Fibroblast of skin of abdomen (primary cell): ENCODE data around the gene HSF4. TPM values are rescaled to one million over a fixed set of nuclear protein-coding genes. Genes with fewer than 3 reads are reported as not detected.
"Not testable (repeated sequence)": the region's sequence is repeated elsewhere in the genome, so short reads cannot be mapped to it uniquely, and the experiment has no call there.

Experiments
- DNase-seq: peaks from one replicate; pipeline ENCODE4 v3.0.0-alpha.2; 2013
- polyA plus RNA-seq, 2 experiments: library from polyadenylated mRNA; unstranded; fragments of 120-200 nt; gene quantifications; one replicate each; pipeline ENCODE4 v1.2.1, GENCODE V29; 2013; ENCODE audit not compliant: insufficient read length in 2 of 2

HSF4 gene
- polyA plus RNA-seq (2013, experiment 1 of 2; ENCODE audit: insufficient read length): 4.9 TPM
- polyA plus RNA-seq (2013, experiment 2 of 2; ENCODE audit: insufficient read length): 5.5 TPM

DNA sequence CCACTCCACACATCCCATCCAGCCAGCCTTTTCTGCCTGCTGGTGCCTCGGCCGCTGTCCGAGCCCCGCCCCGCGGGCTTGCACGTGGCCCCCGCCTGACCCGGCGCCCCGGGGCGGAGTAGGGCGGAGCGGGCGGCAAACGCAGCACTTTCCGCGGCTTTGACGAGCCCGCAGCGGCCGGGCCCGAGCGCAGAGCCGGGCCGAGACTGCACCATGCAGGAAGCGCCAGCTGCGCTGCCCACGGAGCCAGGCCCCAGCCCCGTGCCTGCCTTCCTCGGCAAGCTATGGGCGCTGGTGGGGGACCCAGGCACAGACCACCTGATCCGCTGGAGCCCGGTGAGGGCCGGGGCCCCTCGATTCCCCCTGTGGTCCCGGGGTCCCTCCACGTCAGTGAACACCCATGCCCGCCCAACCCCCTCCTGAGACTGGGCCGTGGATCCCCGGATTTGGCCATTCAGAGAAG, at the start of gene HSF4:
Gene HSF4 (plus strand): TSS at position 147 of the 463 bp plus-strand sequence. CDS start 67 bp downstream, at position 214.
- DNase-seq: no peak

DNA sequence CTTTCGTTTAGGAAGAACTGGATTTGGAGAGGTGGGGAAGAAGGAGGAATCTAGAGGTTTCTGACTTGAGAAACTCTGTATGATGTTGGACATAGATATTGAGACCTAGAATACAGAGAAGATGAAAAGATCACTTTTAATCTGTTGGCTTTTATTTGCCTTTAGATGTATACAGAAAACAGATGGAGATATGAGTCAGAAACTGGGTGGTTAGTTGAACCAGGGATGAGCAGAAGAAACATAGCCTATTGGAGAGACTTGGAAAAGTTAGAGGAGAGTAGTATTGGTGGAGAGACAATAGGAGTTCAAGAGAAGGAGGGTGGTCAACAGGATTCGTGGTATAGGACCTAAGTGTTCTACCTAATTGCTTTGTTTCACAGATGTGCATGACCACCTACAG, 49.8 kb upstream of the HSF4 start:
- DNase-seq: peak; percentile 10

DNA sequence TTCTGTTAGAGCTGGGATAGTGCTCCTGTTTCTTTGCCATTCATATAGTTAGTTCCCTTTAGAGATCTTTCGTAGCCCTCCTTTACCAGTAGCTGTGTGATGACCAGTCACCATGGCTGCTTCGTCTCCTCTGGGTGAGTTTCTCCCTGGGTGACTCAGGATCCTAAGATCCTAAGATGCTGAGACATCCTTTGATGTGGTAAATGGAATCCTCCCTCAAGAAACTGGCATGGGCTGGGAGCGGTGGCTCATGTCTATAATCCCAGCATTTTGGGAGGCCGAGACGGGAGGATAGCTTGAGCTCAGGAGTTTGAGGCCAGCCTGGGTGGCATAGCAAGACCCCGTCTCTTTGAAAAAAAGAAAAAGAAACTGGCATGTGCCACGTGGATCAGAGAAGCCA, 48.9 kb upstream of the HSF4 start:
- peak; percentile 88 for DNase-seq

DNA sequence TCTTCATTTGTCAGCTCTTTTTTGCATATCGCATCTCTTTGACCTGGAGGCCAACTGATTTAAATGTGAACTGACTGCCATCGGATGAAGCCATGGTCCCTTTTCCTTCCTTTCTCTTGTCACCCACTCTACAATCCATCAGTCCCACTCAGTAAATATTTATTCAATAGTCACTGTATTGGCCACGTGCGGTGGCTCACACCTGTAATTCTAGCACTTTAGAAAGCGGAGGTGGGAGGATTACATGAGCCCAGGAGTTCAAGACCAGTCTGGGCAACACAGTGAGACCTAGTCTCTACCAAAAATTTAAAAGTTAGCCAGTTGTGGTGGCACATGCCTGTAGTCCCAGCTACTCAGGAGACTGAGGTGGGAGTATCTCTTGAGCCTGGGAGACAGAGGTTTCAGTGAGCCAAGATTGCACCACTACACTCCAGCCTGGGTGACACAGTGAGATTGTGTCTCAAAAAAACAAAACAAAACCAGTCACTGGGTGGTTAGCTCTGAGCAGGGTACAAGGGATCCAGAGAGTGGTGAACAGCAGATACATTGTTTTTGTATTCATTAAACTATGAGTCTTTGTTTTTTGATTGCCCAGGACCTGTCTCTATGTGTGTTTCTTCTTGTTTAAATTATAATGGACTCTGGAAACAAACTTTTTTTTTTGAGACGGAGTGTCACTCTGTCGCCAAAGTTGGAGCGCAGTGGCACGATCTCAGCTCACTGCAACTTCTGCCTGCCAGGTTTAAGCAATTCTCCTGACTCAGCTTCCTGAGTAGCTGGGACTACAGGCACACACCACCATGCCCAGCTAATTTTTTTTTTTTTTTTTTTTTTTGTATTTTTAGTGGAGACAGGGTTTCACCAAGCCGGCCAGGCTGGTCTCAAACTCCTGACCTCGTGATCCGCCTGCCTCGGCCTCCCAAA, 47.9 kb upstream of the HSF4 start:
- DNase-seq: no peak

GRCh38 chr16:67117716-67118115, 46.8 kb upstream of the HSF4 start:
- DNase-seq: no peak

DNA sequence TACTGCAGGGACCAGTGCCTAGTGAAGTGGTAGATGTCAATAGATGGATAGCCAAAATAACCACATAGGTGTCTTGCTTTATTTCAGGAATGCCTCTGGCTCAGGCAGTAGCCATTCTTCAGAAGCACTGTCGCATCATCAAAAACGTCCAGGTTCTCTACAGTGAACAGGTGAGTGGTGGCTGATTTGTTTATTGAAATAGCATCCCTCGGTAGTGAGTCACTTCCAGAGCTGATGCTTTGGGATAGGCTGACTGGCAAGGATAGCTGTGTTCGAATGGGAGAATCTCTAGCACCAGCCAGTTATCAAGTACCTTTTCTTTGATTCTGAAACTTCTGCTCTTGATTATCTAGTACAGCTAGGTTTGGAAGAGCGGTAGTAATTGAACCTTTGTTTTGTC, 44.5 kb upstream of the HSF4 start:
- DNase-seq: no peak

DNA sequence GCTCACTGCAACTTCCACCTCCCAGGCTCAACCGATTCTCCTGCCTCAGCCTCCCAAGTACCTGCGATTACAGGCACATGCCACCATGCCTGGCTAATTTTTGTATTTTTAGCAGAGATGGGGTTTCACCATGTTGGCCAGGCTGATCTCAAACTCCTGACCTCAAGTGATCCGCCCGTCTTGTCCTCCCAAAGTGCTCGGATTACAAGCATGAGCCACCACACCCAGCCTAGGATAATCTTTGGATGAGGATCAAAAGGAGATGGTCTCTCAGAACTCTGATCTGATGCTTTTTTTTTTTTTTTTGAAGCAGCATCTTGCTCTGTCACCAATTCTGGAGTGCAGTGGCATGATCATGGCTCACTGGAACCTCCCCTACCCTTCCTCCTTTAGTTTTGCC, 41.7 kb upstream of the HSF4 start:
- DNase-seq: not testable (repeated sequence)

DNA sequence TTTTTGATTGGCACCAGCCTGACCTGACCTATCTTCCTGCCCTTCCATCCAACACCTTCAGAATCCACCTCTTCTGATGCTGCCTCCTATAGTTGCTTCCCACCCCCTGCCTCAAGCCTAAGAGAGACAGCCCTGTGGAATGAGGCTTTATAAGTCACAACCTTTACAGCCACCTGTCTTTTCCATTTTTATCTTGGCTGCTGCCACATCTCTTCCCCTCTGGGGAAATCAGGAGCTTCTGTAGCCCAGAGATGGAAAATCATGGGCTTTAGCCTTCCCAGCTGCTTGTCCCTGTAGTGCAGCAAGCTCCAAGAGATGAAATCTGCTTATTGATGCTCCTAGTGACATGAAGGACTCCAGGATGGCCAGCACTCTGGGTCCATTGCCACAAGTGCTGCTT, 36.1 kb upstream of the HSF4 start:
- DNase-seq: no peak

- no peak for DNase-seq
Measured at GRCh38 chr16:67128887-67129286, 35.7 kb upstream of the HSF4 start.

DNA sequence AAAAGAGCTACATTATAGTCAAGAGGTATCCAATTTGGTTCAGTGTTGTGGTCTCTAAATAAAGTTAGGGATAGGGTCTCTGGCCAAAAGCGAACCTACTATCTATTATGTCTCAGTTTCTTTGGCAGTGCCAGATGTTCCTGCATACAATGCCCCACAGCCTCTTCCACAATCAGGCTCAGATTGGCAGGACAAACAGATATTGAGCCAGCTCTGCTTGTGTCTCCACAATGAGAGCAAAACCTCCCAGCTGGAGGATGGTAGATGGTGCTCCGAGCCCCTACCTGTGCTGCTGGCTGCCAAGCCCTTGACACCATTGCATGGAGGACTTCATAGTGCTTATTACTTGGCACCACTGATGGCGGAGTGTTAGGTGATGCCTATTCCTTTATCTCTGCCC, 35.1 kb upstream of the HSF4 start:
- no peak for DNase-seq

- DNase-seq: no peak
Measured at GRCh38 chr16:67137605-67138004, 26.9 kb upstream of the HSF4 start.

DNA sequence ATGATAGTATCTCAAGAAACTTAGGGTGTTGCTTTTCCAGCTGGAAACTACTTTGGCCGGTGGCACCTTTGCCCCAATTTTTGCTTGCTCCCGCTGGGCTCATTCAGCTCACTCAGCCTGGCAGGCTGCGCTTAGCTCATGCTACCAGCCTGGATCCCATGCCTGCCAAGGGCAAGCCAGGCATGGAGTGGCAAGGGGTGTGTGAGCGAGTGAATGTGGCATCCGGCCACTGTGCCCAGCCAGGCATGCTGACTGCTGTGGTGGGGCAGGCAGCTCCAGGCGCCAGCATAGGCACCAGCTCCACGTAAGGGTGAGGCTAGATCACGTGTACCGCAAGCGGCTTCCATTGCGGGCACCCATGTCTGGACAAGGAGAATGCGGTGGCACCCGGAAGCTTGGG, 23.2 kb upstream of the HSF4 start:
- no peak for DNase-seq

DNA sequence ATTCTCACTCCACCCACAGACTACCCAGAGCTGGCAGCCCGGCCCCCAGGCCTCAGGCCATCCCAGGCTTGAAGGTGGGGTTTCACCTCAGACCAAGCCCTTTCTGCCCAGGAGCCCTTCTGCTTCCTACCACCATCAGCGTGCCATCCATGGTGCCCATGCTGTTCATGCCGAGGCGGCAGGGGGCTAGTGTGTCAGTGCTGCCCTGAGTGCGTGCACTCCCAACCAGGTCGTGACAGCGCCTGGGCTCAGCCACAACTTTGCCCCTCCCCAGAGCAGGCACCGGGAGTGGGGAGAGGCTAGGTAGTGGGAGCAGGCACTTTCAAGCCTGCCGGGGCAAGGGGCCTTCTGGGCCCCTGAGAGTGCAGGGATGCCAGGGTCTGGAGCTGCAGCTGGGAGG, 22.2 kb upstream of the HSF4 start:
- no peak for DNase-seq

GRCh38 chr16:67144943-67145342, 19.6 kb upstream of the HSF4 start:
- DNase-seq: no peak

DNA sequence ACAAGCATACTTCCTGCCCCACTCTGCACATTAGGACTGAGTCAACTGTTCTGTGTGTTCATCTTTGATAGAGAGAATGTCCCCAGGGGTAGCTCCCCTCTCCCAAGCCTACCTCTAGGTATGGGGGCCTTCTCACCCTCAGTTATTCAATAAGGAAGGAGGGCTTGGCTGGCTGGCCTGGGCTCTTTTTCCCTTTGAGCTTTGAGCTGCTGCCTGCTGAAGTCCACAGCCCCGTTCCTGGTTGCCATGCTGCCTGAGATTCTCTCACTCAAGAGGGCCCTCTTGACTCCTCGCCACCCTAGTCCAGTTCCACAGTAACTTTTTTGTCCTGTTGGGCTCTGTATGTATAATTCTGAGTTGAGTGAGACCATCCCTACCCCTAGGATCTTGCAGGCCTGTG, 18.8 kb upstream of the HSF4 start:
- no peak for DNase-seq

GRCh38 chr16:67146523-67147357, 17.8 kb upstream of the HSF4 start:
- no peak for DNase-seq

DNA sequence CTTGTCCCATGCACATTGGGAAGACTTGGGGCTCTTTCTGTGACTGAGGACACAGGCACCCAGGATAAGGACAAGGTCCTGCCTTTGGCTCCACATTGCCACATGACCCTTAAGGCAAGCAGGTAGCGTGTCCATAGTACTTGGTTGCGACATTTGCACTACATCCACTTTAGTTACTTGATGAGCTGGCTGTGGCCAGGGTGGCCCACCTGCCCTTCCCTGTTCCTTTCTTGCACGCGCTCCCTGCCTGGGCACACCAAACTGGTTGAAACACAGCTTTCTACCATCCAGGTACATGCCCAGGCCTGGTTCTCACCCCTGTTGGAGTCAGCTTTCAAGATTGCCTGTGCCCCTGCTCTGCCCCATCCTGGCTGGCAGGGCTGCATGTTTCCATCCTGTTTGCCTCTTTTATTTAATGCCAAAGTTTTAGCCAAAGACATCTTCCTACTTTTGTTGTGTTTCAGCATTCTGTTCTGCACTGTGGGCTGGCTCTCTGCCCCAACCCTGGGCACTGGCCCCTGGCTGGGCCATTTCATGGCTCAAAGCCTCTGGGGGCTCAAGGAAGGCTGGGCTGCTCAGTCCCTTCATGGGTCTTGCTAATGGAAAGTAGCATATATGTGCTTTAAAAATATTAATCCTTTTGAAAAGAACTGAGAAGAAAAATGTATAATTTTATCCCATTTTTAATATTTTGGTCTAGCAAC, 17.0 kb upstream of the HSF4 start:
- no peak for DNase-seq

DNA sequence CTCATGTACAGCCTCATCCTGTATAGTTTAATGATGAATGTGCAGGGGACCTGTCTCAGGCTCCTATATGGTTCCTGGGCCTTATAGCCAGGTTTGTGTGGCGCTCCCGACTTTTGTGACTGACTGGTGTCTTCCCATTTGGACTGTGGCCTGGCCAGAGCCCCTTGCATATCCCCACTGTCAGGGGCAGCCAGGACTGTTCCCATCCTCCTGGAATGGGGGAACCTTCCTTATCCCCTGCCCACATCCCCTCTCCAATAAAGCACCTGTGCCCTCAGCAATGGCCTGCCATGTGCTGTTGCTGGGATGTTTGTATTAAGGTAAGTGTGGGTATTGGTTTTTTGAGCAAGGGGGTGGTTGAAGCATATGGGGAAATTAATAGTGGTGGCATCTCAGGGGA, 16.3 kb upstream of the HSF4 start:
- DNase-seq: no peak

DNA sequence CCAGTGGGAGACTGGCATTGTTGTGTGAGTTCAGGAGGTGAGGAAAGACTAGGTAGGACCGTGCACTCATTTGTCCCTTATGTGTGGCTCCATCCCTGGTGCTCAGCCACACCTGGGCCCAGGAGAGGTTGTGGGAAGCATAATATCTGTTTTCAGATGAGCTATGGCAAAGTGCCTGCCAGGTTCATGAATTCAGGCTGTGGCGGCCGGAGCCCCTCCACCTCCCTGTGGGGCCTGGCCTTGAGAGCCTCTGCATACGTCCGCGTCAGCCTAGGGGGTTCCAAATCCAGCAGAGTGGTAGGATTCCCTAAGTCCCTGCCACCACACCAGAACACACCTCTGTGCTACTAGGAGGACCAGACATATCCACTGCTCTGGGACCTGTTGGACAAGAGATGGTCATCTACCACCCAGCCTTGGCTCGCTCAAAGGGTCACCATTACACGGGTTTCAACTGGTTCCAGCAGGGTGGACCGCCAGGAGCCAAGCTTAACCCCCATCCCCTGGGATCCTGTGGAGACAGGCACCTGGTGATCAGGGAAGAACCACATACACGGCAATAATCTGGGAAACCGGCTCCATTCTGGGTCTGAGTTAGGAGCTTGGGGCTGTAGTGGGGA, 15.8 kb upstream of the HSF4 start:
- no peak for DNase-seq

GRCh38 chr16:67149276-67150046, 15.1 kb upstream of the HSF4 start:
- DNase-seq: no peak

DNA sequence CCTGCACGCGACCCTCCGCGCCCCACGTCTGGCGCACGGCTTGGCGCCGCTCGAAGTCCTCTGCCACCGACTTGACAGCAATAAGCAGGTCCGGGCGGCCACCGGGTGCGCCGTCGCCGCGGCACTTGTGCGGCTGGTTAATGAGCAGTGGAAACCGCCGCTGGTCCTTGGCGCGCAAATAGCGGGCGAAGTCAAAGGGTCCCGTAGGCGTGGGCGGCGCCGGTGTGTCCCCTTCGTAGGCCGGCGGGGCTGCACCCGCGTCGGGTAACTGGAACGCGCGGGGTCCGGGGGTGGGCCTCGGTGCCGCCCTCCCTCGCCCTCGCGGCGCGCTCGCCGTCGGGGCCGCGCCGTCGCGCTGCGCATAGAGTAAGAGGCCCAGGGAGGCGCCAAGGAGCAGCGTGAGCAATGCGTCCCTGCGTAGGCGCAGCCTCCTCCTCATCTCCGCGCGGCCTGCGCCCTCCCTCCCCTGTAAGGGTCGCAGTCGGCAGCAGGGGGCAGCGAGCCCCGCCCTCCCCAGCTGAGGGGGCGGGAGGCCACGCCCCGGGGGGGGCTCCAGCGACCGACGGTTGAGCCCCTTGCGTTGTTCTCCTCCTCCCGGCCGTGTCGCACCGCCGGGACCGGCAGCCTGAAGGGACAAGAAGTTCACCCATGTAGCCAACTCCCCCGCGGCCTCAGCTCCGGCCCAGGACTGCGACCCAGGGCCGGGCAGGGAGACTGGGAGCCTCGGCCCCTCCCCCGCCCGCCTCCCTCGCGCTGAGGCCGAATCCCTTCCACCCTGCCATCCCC, 14.3 kb upstream of the HSF4 start:
- DNase-seq: peak; percentile 73
